ENCODE data around the gene NRARP. TPM values are rescaled to one million over a fixed set of nuclear protein-coding genes. Genes with fewer than 3 reads are reported as not detected.

Gene NRARP
- total RNA-seq, 2 experiments from 2014 or later, result 2.1 TPM

- peak; percentile 2 for ATAC-seq
- POLR2A ChIA-PET, result interaction anchor here (1.0 kb wide), 1 partner anchor 181 kb away, joined by 3 read pairs; no protein-coding TSS in a partner anchor
These were observed 25.4 kb downstream of the NRARP start for GRCh38 chr9:137276473-137277328.

DNA sequence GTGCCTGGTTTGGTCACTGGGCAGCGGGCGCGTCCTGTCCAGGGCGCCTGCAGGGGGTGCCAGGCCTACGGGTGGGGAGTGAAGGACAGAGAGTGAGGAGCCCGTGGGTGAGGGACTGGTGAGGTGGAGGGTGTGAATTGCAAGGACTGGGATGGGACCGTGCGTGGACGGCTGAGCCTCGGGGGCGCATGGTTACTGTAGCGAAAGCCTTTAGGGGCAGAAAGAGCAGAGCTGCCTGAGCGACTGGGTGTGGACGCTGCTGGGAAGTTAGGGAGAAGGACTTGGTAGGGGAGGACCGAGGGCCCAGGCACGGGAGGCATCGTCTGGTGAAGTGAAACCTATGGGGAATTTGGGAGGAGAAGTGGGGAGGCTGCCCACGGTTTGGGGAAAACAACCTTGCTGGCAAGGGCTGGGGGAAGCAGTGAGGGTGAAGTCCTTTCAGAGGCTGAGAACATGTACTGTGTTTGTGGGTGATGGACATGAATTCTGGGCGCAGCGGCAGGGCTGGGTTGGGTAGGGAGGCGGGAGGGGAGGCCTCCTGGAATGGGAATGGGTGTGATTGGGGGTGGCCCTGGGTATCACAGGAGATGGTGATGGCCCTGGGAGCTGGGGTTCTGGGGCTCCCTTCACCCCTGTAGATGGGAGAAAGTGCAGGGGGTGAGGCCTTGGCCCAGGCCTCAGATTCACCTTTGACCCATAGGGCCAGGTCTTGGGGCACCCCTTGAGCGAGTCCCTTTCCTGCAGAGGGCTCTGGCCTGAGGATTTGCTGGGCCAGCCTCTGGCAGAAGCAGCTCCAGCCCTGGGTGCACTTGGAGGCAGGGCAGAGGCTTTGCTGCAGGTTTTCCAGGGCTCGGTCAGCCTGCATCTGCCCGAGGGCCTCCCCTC lies 26.2 kb downstream of the NRARP start:
- DNase-seq, result no peak
- no peak overlapping the region for H3K4me3 Mint-ChIP-seq
- intact Hi-C loops (cut with DNase I, micrococcal nuclease), result no loop called here
- ChIA-PET POLR2A (no interaction called here), CTCF (no interaction called here)
- no peak overlapping the region for H3K27ac Mint-ChIP-seq
- ATAC-seq, result no peak
- H3K27me3 Mint-ChIP-seq, result no peaks in the 10 kb centered on the region
- peaks cover 8% of the 10 kb centered on the region for H3K36me3 Mint-ChIP-seq (ENCODE audit: low read depth)
- peaks cover 15% of the 10 kb centered on the region for H3K4me1 Mint-ChIP-seq
- H3K9me3 Mint-ChIP-seq (ENCODE audit: low read depth), result no peaks in the 10 kb centered on the region

More at GRCh38 chr9:137276473-137277328, 25.4 kb downstream of the NRARP start:
- H3K4me1 Mint-ChIP-seq, result peaks cover 8% of the 10 kb centered on the region
- CTCF ChIA-PET, result interaction anchor here (0.5 to 1.4 kb wide), 2 partner anchors 10 to 425 kb away, joined by 3 to 5 read pairs; no protein-coding TSS in a partner anchor
- H3K9me3 Mint-ChIP-seq (ENCODE audit: low read depth), result no peaks in the 10 kb centered on the region
- DNase-seq, result no peak
- H3K27ac Mint-ChIP-seq, result no peak overlapping the region
- intact Hi-C loops (cut with DNase I, micrococcal nuclease), result no loop called here
- H3K4me3 Mint-ChIP-seq, result peak overlapping the region; percentile 32
- no peaks in the 10 kb centered on the region for H3K27me3 Mint-ChIP-seq
- peaks cover 4% of the 10 kb centered on the region for H3K36me3 Mint-ChIP-seq (ENCODE audit: low read depth)

- ATAC-seq, result no peak
- no peak for DNase-seq
- H3K4me3 Mint-ChIP-seq, result no peak overlapping the region
- intact Hi-C loops (cut with DNase I, micrococcal nuclease), result no loop called here
- POLR2A ChIA-PET, result no interaction called here
- peaks cover 8% of the 10 kb centered on the region for H3K36me3 Mint-ChIP-seq (ENCODE audit: low read depth)
- CTCF ChIA-PET, result no interaction called here
- no peaks in the 10 kb centered on the region for H3K27me3 Mint-ChIP-seq
- H3K4me1 Mint-ChIP-seq, result peaks cover 15% of the 10 kb centered on the region
- H3K9me3 Mint-ChIP-seq (ENCODE audit: low read depth), result no peaks in the 10 kb centered on the region
- no peak overlapping the region for H3K27ac Mint-ChIP-seq
These were observed 26.9 kb downstream of the NRARP start for GRCh38 chr9:137275203-137275587.

DNA sequence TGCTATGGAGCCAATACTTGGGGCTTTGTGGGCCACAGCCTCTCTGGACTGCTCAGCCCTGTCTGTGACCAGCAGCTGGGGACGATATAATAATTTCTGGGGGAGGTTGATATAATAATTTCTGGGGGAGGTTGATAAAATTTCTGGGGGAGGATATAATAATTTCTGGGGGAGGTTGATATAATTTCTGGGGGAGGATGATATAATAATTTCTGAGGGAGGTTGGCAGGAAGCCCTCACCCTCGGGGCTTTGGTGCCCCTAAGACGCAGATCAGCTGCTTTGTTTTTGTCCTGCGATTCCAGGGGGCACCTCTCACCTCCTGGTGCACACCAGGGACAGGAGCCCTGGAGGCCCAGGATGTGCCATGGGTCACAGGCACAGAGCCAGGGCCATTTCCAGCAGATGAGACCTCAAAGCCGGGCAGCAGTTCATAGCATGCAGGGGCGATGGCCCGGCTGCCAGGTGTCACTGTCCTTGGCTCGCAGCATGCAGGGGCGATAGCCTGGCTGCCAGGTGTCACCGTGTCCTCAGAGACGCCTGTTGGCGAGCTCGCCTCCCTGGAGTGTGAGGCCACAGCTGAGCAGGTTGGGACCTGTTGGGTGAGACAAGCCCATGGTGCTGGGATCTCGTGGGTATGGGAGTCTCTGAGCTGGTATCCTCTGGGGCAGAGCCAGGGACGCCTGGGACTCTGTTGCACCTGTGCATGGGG lies 28.3 kb downstream of the NRARP start:
- POLR2A ChIA-PET, result no interaction called here
- no peak overlapping the region for H3K27ac Mint-ChIP-seq
- H3K36me3 Mint-ChIP-seq (ENCODE audit: low read depth), result peaks cover 19% of the 10 kb centered on the region
- intact Hi-C loops (cut with DNase I, micrococcal nuclease), result no loop called here
- no peak for ATAC-seq
- peaks cover 15% of the 10 kb centered on the region for H3K4me1 Mint-ChIP-seq
- H3K27me3 Mint-ChIP-seq, result no peaks in the 10 kb centered on the region
- no peaks in the 10 kb centered on the region for H3K9me3 Mint-ChIP-seq (ENCODE audit: low read depth)
- CTCF ChIA-PET, result interaction anchor here (1.0 kb wide), 1 partner anchor 37 kb away, joined by 4 read pairs; no protein-coding TSS in a partner anchor
- no peak for DNase-seq
- no peak overlapping the region for H3K4me3 Mint-ChIP-seq

- no peak for ATAC-seq
- H3K27me3 Mint-ChIP-seq, result no peaks in the 10 kb centered on the region
- H3K36me3 Mint-ChIP-seq (ENCODE audit: low read depth), result peaks cover 24% of the 10 kb centered on the region
- intact Hi-C loops (cut with DNase I, micrococcal nuclease), result no loop called here
- ChIA-PET CTCF (no interaction called here), POLR2A (no interaction called here)
- DNase-seq, result no peak
- H3K27ac Mint-ChIP-seq, result no peak overlapping the region
- no peaks in the 10 kb centered on the region for H3K9me3 Mint-ChIP-seq (ENCODE audit: low read depth)
- H3K4me1 Mint-ChIP-seq, result peaks cover 15% of the 10 kb centered on the region
- H3K4me3 Mint-ChIP-seq, result no peak overlapping the region
These were observed 29.0 kb downstream of the NRARP start for GRCh38 chr9:137273095-137273490.

- H3K27me3 Mint-ChIP-seq, result no peaks in the 10 kb centered on the region
- no peak overlapping the region for H3K27ac Mint-ChIP-seq
- POLR2A ChIA-PET, result no interaction called here
- CTCF ChIA-PET, result no interaction called here
- ATAC-seq, result no peak
- no peak overlapping the region for H3K4me3 Mint-ChIP-seq
- intact Hi-C loops (cut with DNase I, micrococcal nuclease), result no loop called here
- peaks cover 14% of the 10 kb centered on the region for H3K4me1 Mint-ChIP-seq
- H3K9me3 Mint-ChIP-seq (ENCODE audit: low read depth), result no peaks in the 10 kb centered on the region
- no peak for DNase-seq
- H3K36me3 Mint-ChIP-seq (ENCODE audit: low read depth), result peaks cover 28% of the 10 kb centered on the region
These were observed 29.6 kb downstream of the NRARP start for GRCh38 chr9:137272241-137273094.

DNA sequence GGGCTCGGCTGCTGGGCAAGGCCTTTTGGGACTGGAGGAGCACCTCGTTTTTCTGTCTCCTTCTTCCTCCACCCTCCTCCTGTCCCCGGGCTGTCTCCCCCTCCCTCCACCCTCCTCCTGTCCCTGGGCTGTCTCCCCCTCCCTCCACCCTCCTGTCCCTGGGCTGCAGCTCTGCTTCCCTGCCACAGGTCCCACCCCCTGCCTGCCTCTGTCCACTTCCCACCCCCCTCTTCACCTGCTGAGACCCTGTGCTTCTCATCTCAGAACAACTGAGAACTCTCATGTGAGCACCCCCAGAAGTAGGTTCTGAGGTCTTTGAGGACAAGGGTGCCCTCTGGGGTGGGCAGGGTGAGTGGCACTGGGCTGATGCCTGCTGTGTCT lies 30.4 kb downstream of the NRARP start:
- Mint-ChIP-seq H3K36me3 (ENCODE audit: low read depth) (peaks cover 33% of the 10 kb centered on the region), H3K27me3 (no peaks in the 10 kb centered on the region), H3K9me3 (ENCODE audit: low read depth) (no peaks in the 10 kb centered on the region), H3K4me3 (no peak overlapping the region), H3K27ac (no peak overlapping the region), H3K4me1 (peaks cover 9% of the 10 kb centered on the region)
- intact Hi-C loops (cut with DNase I, micrococcal nuclease), result no loop called here
- POLR2A ChIA-PET, result no interaction called here
- ATAC-seq (no peak), DNase-seq (no peak)
- CTCF ChIA-PET, result no interaction called here

DNA sequence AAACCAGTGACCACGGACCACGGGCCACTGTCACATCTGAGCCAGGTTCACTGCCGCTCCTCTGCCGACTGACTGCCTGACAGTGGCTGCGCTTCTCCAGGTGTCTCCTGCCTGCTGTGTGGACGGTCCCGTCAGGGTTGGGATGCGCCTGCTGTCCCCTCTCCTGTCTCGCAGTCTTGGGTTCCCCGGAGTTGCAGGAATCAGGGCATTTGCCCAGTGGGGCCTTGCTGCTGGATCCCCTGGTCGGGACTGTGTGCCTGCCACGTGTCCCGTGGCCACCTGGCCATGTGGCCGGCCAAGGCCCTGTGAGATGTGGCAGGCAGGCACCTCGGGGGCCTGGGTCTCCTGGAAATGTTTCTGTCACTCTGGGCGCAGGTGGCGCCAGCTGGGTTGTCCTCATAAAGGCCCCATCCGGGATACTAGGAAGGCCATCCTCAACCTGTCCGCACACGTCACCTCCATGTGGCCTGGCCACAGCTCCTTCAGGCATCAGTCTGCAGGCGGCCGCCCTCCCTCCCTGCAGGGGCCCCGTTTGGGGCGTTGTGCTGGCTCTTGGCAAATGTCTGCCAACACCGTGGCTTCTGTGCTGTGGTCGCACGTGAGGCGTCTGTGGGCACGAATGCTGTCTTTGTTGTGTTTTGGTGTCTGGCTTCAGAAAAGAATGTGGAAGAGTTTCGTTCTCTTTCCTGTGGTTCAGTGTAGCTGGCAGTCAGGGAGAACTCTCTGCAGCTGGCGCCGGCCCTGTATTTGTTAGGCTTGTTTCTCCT lies 31.0 kb downstream of the NRARP start:
- peak; percentile 38 for ATAC-seq
- ChIA-PET CTCF (no interaction called here), POLR2A (no interaction called here)
- no peaks in the 10 kb centered on the region for H3K27me3 Mint-ChIP-seq
- no peaks in the 10 kb centered on the region for H3K9me3 Mint-ChIP-seq (ENCODE audit: low read depth)
- H3K4me3 Mint-ChIP-seq, result no peak overlapping the region
- peaks cover 33% of the 10 kb centered on the region for H3K36me3 Mint-ChIP-seq (ENCODE audit: low read depth)
- DNase-seq, result peak; percentile 54
- intact Hi-C loops (cut with DNase I, micrococcal nuclease), result no loop called here
- peaks cover 8% of the 10 kb centered on the region for H3K4me1 Mint-ChIP-seq
- H3K27ac Mint-ChIP-seq, result no peak overlapping the region

DNA sequence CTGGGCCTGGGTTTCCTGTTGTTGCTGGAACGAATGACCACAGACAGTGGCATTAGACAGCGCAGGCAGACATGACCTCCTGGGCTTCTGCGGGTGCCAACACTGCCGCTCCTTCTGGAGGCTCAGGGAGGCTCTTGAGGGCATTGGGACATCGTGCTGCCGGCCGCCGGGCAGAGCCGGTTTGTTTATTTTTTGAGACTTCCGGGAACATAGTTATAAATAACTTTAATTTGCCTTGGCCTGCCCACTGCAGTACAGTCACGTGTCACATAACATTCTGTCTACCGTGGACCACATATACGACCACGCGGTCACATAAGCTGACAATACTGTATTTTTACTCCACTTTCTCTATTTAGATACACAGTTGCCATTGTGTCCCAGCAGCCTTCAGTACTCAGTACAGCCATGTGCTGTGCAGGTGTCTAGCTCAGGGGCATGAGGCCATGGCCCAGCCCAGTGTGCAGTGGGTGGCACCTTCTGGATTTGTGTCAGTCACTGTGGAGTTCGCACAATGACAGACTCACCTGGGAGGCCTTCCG lies 32.8 kb downstream of the NRARP start:
- Mint-ChIP-seq H3K36me3 (ENCODE audit: low read depth) (peaks cover 35% of the 10 kb centered on the region), H3K27me3 (no peaks in the 10 kb centered on the region), H3K4me3 (no peak overlapping the region), H3K27ac (no peak overlapping the region), H3K4me1 (peaks cover 8% of the 10 kb centered on the region), H3K9me3 (ENCODE audit: low read depth) (no peaks in the 10 kb centered on the region)
- no peak for ATAC-seq
- no peak for DNase-seq
- intact Hi-C loops (cut with DNase I, micrococcal nuclease), result no loop called here
- POLR2A ChIA-PET, result no interaction called here
- CTCF ChIA-PET, result interaction anchor here (0.7 to 0.8 kb wide), 2 partner anchors 13 to 163 kb away, joined by 3 read pairs; no protein-coding TSS in a partner anchor

- POLR2A ChIA-PET, result no interaction called here
- CTCF ChIA-PET, result interaction anchor here (0.8 kb wide), 1 partner anchor 14 kb away, joined by 3 read pairs; no protein-coding TSS in a partner anchor
These were observed 33.4 kb downstream of the NRARP start for GRCh38 chr9:137268538-137269201.

More at GRCh38 chr9:137268538-137269201, 33.4 kb downstream of the NRARP start:
- intact Hi-C loops (cut with DNase I, micrococcal nuclease), result no loop called here
- no peaks in the 10 kb centered on the region for H3K27me3 Mint-ChIP-seq
- H3K36me3 Mint-ChIP-seq (ENCODE audit: low read depth), result peaks cover 35% of the 10 kb centered on the region
- H3K9me3 Mint-ChIP-seq (ENCODE audit: low read depth), result no peaks in the 10 kb centered on the region
- ATAC-seq (no peak), DNase-seq (no peak)
- peaks cover 8% of the 10 kb centered on the region for H3K4me1 Mint-ChIP-seq
- no peak overlapping the region for H3K4me3 Mint-ChIP-seq
- H3K27ac Mint-ChIP-seq, result no peak overlapping the region

Data from activated CD4-positive, alpha-beta T cell treated with anti-CD3 and anti-CD28 coated beads for 36 hours (primary cell).